Gastroesophageal sphincter (tissue), 3 donors: ENCODE measurements around the gene VPS8.
"Not testable (repeated sequence)": the region's sequence is repeated elsewhere in the genome, so short reads cannot be mapped to it uniquely, and the experiment has no call there.

Experiments used
- CTCF ChIP-seq, 4 experiments: fragments of 200-600 bp in 2 of 4; fragments of 450-650 bp in 2 of 4; sonication (generic) in 1 of 4; IDR thresholded peaks; one replicate each; pipeline ENCODE4 v1.5.1; 2017 to 2019; ENCODE audit warnings: antibody characterized with exemption in 4 of 4, mild to moderate bottlenecking in 2 of 4, moderate library complexity in 2 of 4
- POLR2AphosphoS5 ChIP-seq: sonication (generic); formaldehyde crosslinking; IDR thresholded peaks from one replicate; pipeline ENCODE4 v1.6.1; 2017; ENCODE audit warnings: antibody characterized with exemption

- TF ChIP-seq CTCF (IDR thresholded peaks at IDR 0.05); POLR2AphosphoS5: not testable (repeated sequence)
These were observed 191.9 kb downstream of the VPS8 start for GRCh38 chr3:185003876-185004275.
